Stomach (tissue), 9 donors: ENCODE results near the gene TBC1D5. TPM values are rescaled to one million over a fixed set of nuclear protein-coding genes. Genes with fewer than 3 reads are reported as not detected.

ENCODE experiments used
- DNase-seq, 2 donors: peaks; one replicate each; pipeline versions ENCODE4 v3.0.0 to v3.0.0-alpha.2; 2013 to 2019
- H3K27ac ChIP-seq, 5 donors: fragments of 200-600 bp in 4 of 5; sonication (generic) in 4 of 5; one replicate each; pipeline ENCODE4 v1.5.1; 2013 to 2019; ENCODE audit warnings: mild to moderate bottlenecking in 1 of 5, moderate library complexity in 1 of 5
- H3K27me3 ChIP-seq, 3 donors: fragments of 200-600 bp; sonication (generic); one replicate each; pipeline ENCODE4 v1.5.1; 2017 to 2019; ENCODE audit warnings: mixed run types in 1 of 3
- H3K36me3 ChIP-seq, 4 donors: fragments of 200-600 bp; sonication (generic); 1 replicate in 3 of 4; 2 replicates in 1 of 4; pipeline ENCODE4 v1.5.1; 2016 to 2019
- H3K4me1 ChIP-seq, 4 donors: fragments of 200-600 bp; sonication (generic); one replicate each; pipeline ENCODE4 v1.5.1; 2016 to 2019
- H3K4me3 ChIP-seq, 4 donors: fragments of 200-600 bp; sonication (generic) in 3 of 4; one replicate each; pipeline ENCODE4 v1.5.1; 2016 to 2019; ENCODE audit warnings: mild to moderate bottlenecking in 1 of 4
- H3K9me3 ChIP-seq, 4 donors: fragments of 200-600 bp; sonication (generic); one replicate each; pipeline ENCODE4 v1.5.1; 2016 to 2019
- EP300 ChIP-seq: sonication (generic); formaldehyde crosslinking; IDR thresholded peaks from one replicate; pipeline ENCODE4 v1.6.1; 2017; ENCODE audit warnings: antibody characterized with exemption
- POLR2A ChIP-seq, 4 donors: fragments of 450-650 bp; IDR thresholded peaks; one replicate each; pipeline ENCODE4 v1.6.1; 2016; ENCODE audit warnings: antibody characterized with exemption in 4 of 4, control low read depth in 2 of 4, mild to moderate bottlenecking in 1 of 4, moderate library complexity in 1 of 4
- POLR2AphosphoS5 ChIP-seq, 3 donors: sonication (generic); formaldehyde crosslinking; IDR thresholded peaks; one replicate each; pipeline ENCODE4 v1.6.1; 2016; ENCODE audit warnings: antibody characterized with exemption in 3 of 3
- WGBS, 5 donors: extraction: QIAGEN DNeasy Blood & Tissue Kit in 3 of 5; methylation state at CpG; one replicate each; pipeline versions ENCODE4 v1.1.5 to v1.1.7; 2013 to 2018; 5-methylcytosine and 5-hydroxymethylcytosine counted together
- intact Hi-C: fragments of 100-400 bp; cut with DNase I; formaldehyde crosslinking; loops from one replicate; pipeline ENCODE4 v1.15.1; 2023; ENCODE audit warnings: low total_unique reads
- polyA plus RNA-seq, 3 donors: library from polyadenylated mRNA; stranded (reverse); fragments of 200-250 nt; gene quantifications; one replicate each; pipeline ENCODE4 v1.2.3, GENCODE V29; 2013
- total RNA-seq, 5 donors: library from RNA; depleted of rRNA; stranded (reverse); fragments of >200 nt; gene quantifications; one replicate each; pipeline versions ENCODE4 v1.1.0 to v1.2.3, GENCODE V29; 2014 to 2016
- TF ChIP-seq, protein P1 (sequence below), 7 experiments: fragments of 450-650 bp in 4 of 7; fragments of 200-600 bp in 3 of 7; sonication (generic) in 3 of 7; IDR thresholded peaks; one replicate each; pipeline ENCODE4 v1.5.1; 2016 to 2019; ENCODE audit warnings: antibody characterized with exemption in 7 of 7, control low read depth in 2 of 7, mild to moderate bottlenecking in 1 of 7
- donor health status: healthy with polysubstance abuse.
- donor health status: Bipolar disorder and iron deficiency.
- donor health status: healthy.

The TBC1D5 gene
- total and polyA plus RNA-seq, 8 donors = 4.7 to 75.1 (median 32.0) TPM

GRCh38 chr3:17372362-17373210 is 369.8 kb downstream of the TBC1D5 start:
- WGBS, 5 donors = 79 to 84% (median 83%) methylated on average over 4 of the region's 4 CpGs
- no peak overlapping the region for H3K27ac ChIP-seq
- H3K27me3 ChIP-seq = no peaks in the 10 kb centered on the region
- H3K9me3 ChIP-seq = no peaks in the 10 kb centered on the region
- peaks cover 0 to 25% (median 19%) of the 10 kb centered on the region in 4 donors for H3K36me3 ChIP-seq
- TF ChIP-seq EP300 (no peak), POLR2AphosphoS5 (IDR thresholded peaks at IDR 0.05) (no peak), POLR2A (IDR thresholded peaks at IDR 0.05) (no peak)
- TF ChIP-seq, protein P1, sequence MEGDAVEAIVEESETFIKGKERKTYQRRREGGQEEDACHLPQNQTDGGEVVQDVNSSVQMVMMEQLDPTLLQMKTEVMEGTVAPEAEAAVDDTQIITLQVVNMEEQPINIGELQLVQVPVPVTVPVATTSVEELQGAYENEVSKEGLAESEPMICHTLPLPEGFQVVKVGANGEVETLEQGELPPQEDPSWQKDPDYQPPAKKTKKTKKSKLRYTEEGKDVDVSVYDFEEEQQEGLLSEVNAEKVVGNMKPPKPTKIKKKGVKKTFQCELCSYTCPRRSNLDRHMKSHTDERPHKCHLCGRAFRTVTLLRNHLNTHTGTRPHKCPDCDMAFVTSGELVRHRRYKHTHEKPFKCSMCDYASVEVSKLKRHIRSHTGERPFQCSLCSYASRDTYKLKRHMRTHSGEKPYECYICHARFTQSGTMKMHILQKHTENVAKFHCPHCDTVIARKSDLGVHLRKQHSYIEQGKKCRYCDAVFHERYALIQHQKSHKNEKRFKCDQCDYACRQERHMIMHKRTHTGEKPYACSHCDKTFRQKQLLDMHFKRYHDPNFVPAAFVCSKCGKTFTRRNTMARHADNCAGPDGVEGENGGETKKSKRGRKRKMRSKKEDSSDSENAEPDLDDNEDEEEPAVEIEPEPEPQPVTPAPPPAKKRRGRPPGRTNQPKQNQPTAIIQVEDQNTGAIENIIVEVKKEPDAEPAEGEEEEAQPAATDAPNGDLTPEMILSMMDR (IDR thresholded peaks at IDR 0.05) = no peak
- no peak for DNase-seq
- H3K4me3 ChIP-seq = no peak overlapping the region
- intact Hi-C loops = no loop called here
- H3K4me1 ChIP-seq = peaks cover 0 to 7% (median 0%) of the 10 kb centered on the region in 4 donors

DNA sequence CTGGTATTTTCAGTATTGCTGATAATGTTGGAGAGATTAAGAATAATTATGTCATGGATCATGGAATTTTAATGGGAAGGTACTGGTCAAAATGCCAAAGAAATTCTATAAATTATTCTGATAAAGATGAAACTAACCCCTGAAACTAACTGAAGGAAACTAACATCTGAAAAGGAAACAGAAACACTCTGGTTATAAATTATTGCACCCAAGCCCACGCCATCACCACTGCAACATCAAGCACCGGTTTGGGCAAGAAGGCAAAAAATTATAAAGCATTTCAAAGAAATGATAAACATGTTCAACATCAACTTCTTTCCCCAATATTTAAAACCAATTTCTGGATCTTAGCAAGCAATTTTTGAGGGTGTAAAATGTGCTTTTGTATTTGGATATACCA is 372.5 kb downstream of the TBC1D5 start:
- DNase-seq = no peak
- peaks cover 0 to 18% (median 16%) of the 10 kb centered on the region in 4 donors for H3K36me3 ChIP-seq
- H3K4me3 ChIP-seq = no peak overlapping the region
- 74 to 90% (median 82%) methylated on average over 2 of the region's 2 CpGs for WGBS, 5 donors
- TF ChIP-seq POLR2A (IDR thresholded peaks at IDR 0.05) (no peak), EP300 (no peak), POLR2AphosphoS5 (IDR thresholded peaks at IDR 0.05) (no peak)
- TF ChIP-seq, protein P1 (IDR thresholded peaks at IDR 0.05) = no peak
- peaks cover 0 to 7% (median 0%) of the 10 kb centered on the region in 4 donors for H3K4me1 ChIP-seq
- H3K9me3 ChIP-seq = no peaks in the 10 kb centered on the region
- no peak overlapping the region for H3K27ac ChIP-seq
- intact Hi-C loops = no loop called here
- no peaks in the 10 kb centered on the region for H3K27me3 ChIP-seq

- no peak overlapping the region for H3K27ac ChIP-seq
- H3K27me3 ChIP-seq = no peaks in the 10 kb centered on the region
- H3K9me3 ChIP-seq = no peaks in the 10 kb centered on the region
- no peak for TF ChIP-seq POLR2AphosphoS5 (IDR thresholded peaks at IDR 0.05)
- TF ChIP-seq POLR2A (IDR thresholded peaks at IDR 0.05) = no peak
- TF ChIP-seq, protein P1 (IDR thresholded peaks at IDR 0.05) = no peak
- no peak for TF ChIP-seq EP300
- DNase-seq = no peak
- no peaks in the 10 kb centered on the region for H3K4me1 ChIP-seq
- intact Hi-C loops = no loop called here
- peaks cover 0 to 18% (median 15%) of the 10 kb centered on the region in 4 donors for H3K36me3 ChIP-seq
- no peak overlapping the region for H3K4me3 ChIP-seq
- 91 to 100% (median 98%) methylated on average over 1 of the region's 1 CpG for WGBS, 5 donors
These were observed 375.3 kb downstream of the TBC1D5 start for GRCh38 chr3:17367171-17367570.

DNA sequence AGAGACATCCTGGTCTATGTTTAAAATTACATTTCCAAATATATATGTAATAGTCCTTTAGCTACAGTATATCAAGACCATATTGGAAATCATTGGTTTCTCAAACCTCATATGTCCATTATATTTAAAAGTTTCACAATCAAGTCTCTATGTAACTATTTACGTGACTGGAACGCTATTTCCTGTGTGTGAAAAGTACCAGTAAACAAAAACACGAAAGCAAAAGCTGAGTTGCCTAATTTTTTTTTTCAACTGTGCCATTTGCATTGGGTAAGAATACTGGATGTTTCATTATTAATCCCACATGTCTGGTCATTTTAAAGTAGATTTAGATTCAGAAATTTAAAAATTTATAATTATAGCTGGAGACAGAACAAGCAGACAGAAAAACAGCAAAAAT is 381.4 kb downstream of the TBC1D5 start:
- H3K4me1 ChIP-seq = no peaks in the 10 kb centered on the region
- TF ChIP-seq POLR2AphosphoS5 (IDR thresholded peaks at IDR 0.05) (no peak), EP300 (no peak), POLR2A (IDR thresholded peaks at IDR 0.05) (no peak)
- TF ChIP-seq, protein P1 (IDR thresholded peaks at IDR 0.05) = no peak
- H3K27ac ChIP-seq = no peak overlapping the region
- no peaks in the 10 kb centered on the region for H3K9me3 ChIP-seq
- no peaks in the 10 kb centered on the region for H3K36me3 ChIP-seq
- H3K27me3 ChIP-seq = no peaks in the 10 kb centered on the region
- no peak overlapping the region for H3K4me3 ChIP-seq
- no peak for DNase-seq
- WGBS, 5 donors = 77 to 86% (median 82%) methylated on average over 3 of the region's 3 CpGs
- intact Hi-C loops = no loop called here
